ENCODE measurements around the gene COPS6. TPM values are rescaled to one million over a fixed set of nuclear protein-coding genes. Genes with fewer than 3 reads are reported as not detected.

Gene COPS6
- total RNA-seq, 2 experiments from 2014 or later: 107 to 111 TPM

DNA sequence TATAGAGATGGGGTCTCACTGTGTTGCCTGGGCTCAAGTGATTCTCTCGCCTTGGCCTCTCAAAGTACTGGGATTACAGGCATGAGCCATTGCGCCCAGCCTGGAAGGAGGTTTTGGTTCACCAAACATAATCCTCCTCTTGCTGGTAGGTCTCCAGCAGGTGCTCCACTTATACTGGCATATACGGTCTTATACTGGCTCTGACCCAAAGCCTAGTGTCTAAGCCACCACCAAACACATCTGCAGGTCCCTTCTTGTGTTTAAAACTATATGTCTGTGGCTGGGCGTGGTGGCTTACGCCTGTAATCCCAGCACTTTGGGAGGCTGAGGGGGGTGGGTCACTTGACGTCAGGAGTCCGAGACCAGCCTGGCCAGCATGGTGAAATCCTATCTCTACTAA lies 43.4 kb downstream of the COPS6 start:
- ChIA-PET CTCF (interaction anchor here (0.8 to 3.7 kb wide), 12 partner anchors 11 to 318 kb away, joined by 3 to 16 read pairs (median 6); partner anchors contain the start of gene LAMTOR4), POLR2A (no interaction called here)

DNA sequence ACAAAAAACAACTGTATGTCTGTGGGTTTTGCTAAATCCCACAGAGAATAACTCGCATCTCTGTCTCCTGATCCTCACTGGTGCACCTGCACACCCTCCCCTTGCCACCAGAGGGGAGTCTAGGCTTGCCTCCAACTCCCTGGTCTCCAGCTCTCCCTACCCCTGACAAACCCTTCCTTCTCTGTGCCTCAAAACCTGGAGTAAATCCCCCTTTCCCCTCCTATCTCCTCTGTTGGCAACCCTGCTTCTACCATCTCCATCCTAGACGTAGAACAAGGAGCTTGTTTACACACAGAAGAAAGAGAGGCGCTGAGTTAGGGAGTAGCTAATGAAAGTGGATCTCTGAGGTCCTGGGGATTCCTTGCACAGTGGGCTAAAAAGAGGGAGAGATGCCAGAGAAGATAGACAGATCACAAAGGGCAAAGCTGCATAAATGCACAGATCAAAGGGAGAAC lies 44.0 kb downstream of the COPS6 start:
- ChIA-PET CTCF (interaction anchor here (0.8 to 3.7 kb wide), 13 partner anchors 12 to 318 kb away, joined by 3 to 16 read pairs (median 6); partner anchors contain the start of gene LAMTOR4), POLR2A (no interaction called here)

DNA sequence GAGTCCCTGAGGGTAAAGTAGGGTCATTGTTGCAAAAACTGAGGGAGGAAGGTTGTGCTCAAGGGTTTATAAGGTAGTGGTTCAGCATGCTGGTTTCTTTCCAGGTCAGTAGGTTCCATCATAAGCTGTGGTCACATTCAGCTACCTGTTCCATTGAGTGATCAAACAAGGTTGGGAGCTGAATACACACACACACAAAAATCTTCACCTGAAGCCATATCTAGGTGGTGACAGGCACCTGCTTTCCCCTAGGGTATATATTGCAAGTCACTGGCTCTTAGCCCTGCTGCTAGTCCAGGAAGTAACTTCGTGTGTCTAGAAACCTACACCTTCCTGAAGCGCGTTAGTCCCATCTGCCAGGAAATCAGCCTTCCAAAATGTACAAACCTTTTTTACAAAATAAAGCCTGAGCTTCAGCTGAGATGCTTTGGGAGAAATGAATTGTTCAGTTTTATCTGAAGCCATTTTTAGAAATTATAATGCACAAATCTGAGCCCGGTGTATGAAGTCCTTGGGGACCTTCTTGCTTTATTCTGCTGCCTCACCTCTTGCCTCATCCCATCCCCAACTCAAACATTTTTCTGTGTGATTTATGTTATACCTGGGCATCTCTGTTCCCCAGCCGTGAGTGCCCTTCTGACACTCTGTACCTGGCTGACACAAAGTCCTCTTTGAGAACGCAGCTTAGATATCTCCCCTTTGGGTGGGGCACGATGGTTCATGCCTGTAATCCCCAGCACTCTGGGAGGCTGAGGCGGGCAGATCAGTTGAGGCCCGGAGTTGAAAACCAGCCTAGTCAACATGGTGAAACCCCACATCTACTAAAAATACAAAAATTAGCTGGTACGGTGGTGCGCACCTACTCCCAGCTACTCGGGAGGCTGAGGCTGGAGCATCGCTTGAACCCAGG lies 49.3 kb downstream of the COPS6 start:
- POLR2A ChIA-PET: interaction anchor here (0.6 kb wide), 2 partner anchors 8 to 32 kb away, joined by 3 to 4 read pairs; no protein-coding TSS in a partner anchor
- CTCF ChIA-PET: interaction anchor here (1.0 kb wide), 1 partner anchor 79 kb away, joined by 4 read pairs; no protein-coding TSS in a partner anchor

DNA sequence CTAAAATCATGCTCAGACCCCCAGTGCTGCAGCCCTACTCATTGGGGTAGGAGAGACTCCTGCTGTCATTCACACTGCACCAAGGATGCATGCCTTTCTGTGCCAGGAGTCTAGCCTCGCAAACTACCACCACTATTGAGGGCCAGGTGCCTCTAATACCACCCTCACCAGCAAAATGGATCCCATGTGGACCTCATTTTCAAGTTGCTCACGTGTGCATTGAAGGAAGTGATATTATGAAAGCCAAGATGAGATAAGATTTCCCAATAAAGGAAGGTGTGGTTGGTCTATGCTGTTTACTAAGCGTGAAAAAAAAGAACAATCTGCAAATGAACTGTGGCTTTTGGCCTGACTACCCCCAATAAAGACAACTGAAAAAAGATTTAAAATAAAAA lies 52.8 kb downstream of the COPS6 start:
- CTCF ChIA-PET: interaction anchor here (0.8 to 1.2 kb wide), 2 partner anchors 11 to 12 kb away, joined by 3 to 4 read pairs; no protein-coding TSS in a partner anchor
- POLR2A ChIA-PET: no interaction called here

Other genes starting within 250 kb of the COPS6 start
- gene OR2AE1, start 211.9 kb upstream of the COPS6 start, total RNA-seq: not detected
- 10 to 100 TPM; 24.7 to 25.5 TPM for gene TRIM4, start 169.4 kb upstream of the COPS6 start, total RNA-seq
- gene GJC3, start 159.3 kb upstream of the COPS6 start, total RNA-seq: under 1 TPM; 0.32 to 0.59 TPM
- gene AZGP1, start 112.9 kb upstream of the COPS6 start, total RNA-seq: not detected
- 10 to 100 TPM; 40.4 to 44.6 TPM for gene ZKSCAN1, start 73.4 kb upstream of the COPS6 start, total RNA-seq
- gene ZSCAN21, start 39.2 kb upstream of the COPS6 start, total RNA-seq: 1 to 10 TPM; 9.6 to 9.9 TPM
- gene ZNF3, start 7.2 kb upstream of the COPS6 start, total RNA-seq: 10 to 100 TPM; 25.3 to 27.4 TPM
- gene MCM7, start 12.4 kb downstream of the COPS6 start, total RNA-seq: 100 to 1,000 TPM; 437 to 447 TPM
- gene AP4M1, start 12.7 kb downstream of the COPS6 start, total RNA-seq: 10 to 100 TPM; 15.3 to 15.6 TPM
- gene TAF6, start 30.4 kb downstream of the COPS6 start, total RNA-seq: 10 to 100 TPM; 70.2 to 75.6 TPM
- 10 to 100 TPM; 13.2 to 14.5 TPM for gene CNPY4, start 30.7 kb downstream of the COPS6 start, total RNA-seq
- 1 to 10 TPM; 3.7 to 4.2 TPM for gene MBLAC1, start 38.0 kb downstream of the COPS6 start, total RNA-seq
- gene LAMTOR4, start 59.9 kb downstream of the COPS6 start, total RNA-seq: 100 to 1,000 TPM; 117 to 120 TPM
- gene TRAPPC14, start 69.8 kb downstream of the COPS6 start, total RNA-seq: 10 to 100 TPM; 26.6 to 26.7 TPM
- gene GAL3ST4, start 79.6 kb downstream of the COPS6 start, total RNA-seq: under 1 TPM; 0.48 to 0.71 TPM
- gene GPC2, start 88.4 kb downstream of the COPS6 start, total RNA-seq: 1 to 10 TPM; 2.3 to 2.8 TPM
- 1 to 10 TPM; 6.2 to 7.1 TPM for gene STAG3, start 88.9 kb downstream of the COPS6 start, total RNA-seq
- 10 to 100 TPM; 22.4 to 23.6 TPM for gene PVRIG, start 131.0 kb downstream of the COPS6 start, total RNA-seq
- gene SPDYE3, start 218.7 kb downstream of the COPS6 start, total RNA-seq: not detected